ENCODE data around the gene CLDN1. TPM values are rescaled to one million over a fixed set of nuclear protein-coding genes. Genes with fewer than 3 reads are reported as not detected.

The CLDN1 gene
- total and polyA plus RNA-seq, 2 donors (not counting 1 experiment from before 2014, with no cell fraction given) = not detected

DNA sequence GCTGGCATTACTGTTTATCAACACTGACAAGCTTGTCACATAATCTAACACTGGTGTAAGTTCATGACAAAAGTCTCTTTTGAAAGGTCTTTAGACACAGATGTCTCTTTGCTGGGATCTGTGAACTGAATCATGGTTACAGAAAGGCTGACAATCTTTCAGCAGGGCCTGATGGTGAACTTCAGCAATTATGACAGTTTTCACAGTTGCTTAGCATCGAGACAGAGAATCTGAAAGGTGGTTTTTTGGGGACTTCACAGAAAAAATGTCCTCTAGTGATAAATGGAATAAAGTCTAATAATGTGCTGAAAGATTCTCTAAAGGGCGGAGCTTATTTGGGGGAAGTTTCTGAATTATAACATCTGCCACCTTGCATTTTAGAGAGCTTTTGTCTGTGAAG lies 32.3 kb downstream of the CLDN1 start:
- no peak for ATAC-seq (ENCODE audit: low read depth)
- Histone ChIP-seq H3K36me3 (replicated peaks in 1 of 2; ENCODE audit: control extremely low read depth in 1 of 2, control insufficient read depth in 1 of 2, extremely low read depth in 1 of 2, insufficient read depth in 2 of 2, low read length in 1 of 2) (no peaks in the 10 kb centered on the region), H3K9ac (ENCODE audit: low read length) (no peak overlapping the region), H3K4me1 (ENCODE audit: control insufficient read depth in 2 of 2, insufficient read depth in 2 of 2, low read length in 2 of 2) (no peaks in the 10 kb centered on the region), H3K4me2 (replicated peaks; ENCODE audit: low read depth, low read length, poor library complexity, severe bottlenecking) (no peak overlapping the region), H4K20me1 (ENCODE audit: control insufficient read depth, insufficient read depth, low read length, poor library complexity, severe bottlenecking) (no peaks in the 10 kb centered on the region), H3K79me2 (ENCODE audit: control insufficient read depth, insufficient read depth, low read length) (no peaks in the 10 kb centered on the region), H3K4me3 (ENCODE audit: control extremely low read depth in 1 of 5, extremely low read depth in 1 of 5, insufficient read depth in 1 of 5, low read depth in 2 of 5, low read length in 4 of 5) (no peak overlapping the region), H3K27me3 (replicated peaks in 1 of 4; ENCODE audit: control extremely low read depth in 1 of 4, control insufficient read depth in 3 of 4, insufficient read depth in 4 of 4, low read length in 3 of 4) (peaks cover 0 to 3% (median 0%) of the 10 kb centered on the region in 4 experiments), H3K9me3 (ENCODE audit: control extremely low read depth in 1 of 3, control insufficient read depth in 2 of 3, insufficient read depth in 1 of 3, low read length in 2 of 3) (peaks cover 0 to 13% (median 11%) of the 10 kb centered on the region in 3 donors), H3K27ac (ENCODE audit: low read length in 2 of 2) (no peak overlapping the region), H2AFZ (ENCODE audit: insufficient read depth, low read depth, low read length, poor library complexity, severe bottlenecking) (no peak overlapping the region)
- no peak for TF ChIP-seq CTCF (IDR thresholded peaks at IDR 0.05)
- TF ChIP-seq EZH2 (IDR thresholded peaks at IDR 0.05; ENCODE audit: borderline replicate concordance, insufficient read depth, low read depth, low read length, poor library complexity, severe bottlenecking) = no peak
- Mint-ChIP-seq H3K27ac (no peak overlapping the region), H3K4me1 (no peaks in the 10 kb centered on the region), H3K9me3 (ENCODE audit: insufficient read depth) (peaks cover 16% of the 10 kb centered on the region), H3K4me3 (no peak overlapping the region), H3K27me3 (no peaks in the 10 kb centered on the region)
- ChIA-PET POLR2A (no interaction called here), CTCF (no interaction called here)
- intact Hi-C loops (cut with micrococcal nuclease) = no loop called here
- no peak for DNase-seq
- WGBS (ENCODE audit: insufficient coverage) = 83% methylated on average over 1 of the region's 2 CpGs

- no peaks in the 10 kb centered on the region for H3K36me3 ChIP-seq (replicated peaks in 1 of 2; ENCODE audit: control extremely low read depth in 1 of 2, control insufficient read depth in 1 of 2, extremely low read depth in 1 of 2, insufficient read depth in 2 of 2, low read length in 1 of 2)
- TF ChIP-seq CTCF (IDR thresholded peaks at IDR 0.05) = no peak
- TF ChIP-seq EZH2 (IDR thresholded peaks at IDR 0.05; ENCODE audit: borderline replicate concordance, insufficient read depth, low read depth, low read length, poor library complexity, severe bottlenecking) = no peak
- no peak for ATAC-seq (ENCODE audit: low read depth)
- H3K79me2 ChIP-seq (ENCODE audit: control insufficient read depth, insufficient read depth, low read length) = no peaks in the 10 kb centered on the region
- Mint-ChIP-seq H3K4me1 (no peaks in the 10 kb centered on the region), H3K27ac (no peak overlapping the region), H3K9me3 (ENCODE audit: insufficient read depth) (peaks cover 16% of the 10 kb centered on the region), H3K4me3 (no peak overlapping the region), H3K27me3 (no peaks in the 10 kb centered on the region)
- H3K9ac ChIP-seq (ENCODE audit: low read length) = no peak overlapping the region
- DNase-seq = no peak
- H3K27me3 ChIP-seq (replicated peaks in 1 of 4; ENCODE audit: control extremely low read depth in 1 of 4, control insufficient read depth in 3 of 4, insufficient read depth in 4 of 4, low read length in 3 of 4) = peaks cover 0 to 3% (median 0%) of the 10 kb centered on the region in 4 experiments
- no peak overlapping the region for H3K4me2 ChIP-seq (replicated peaks; ENCODE audit: low read depth, low read length, poor library complexity, severe bottlenecking)
- CTCF ChIA-PET = no interaction called here
- no peaks in the 10 kb centered on the region for H3K4me1 ChIP-seq (ENCODE audit: control insufficient read depth in 2 of 2, insufficient read depth in 2 of 2, low read length in 2 of 2)
- H4K20me1 ChIP-seq (ENCODE audit: control insufficient read depth, insufficient read depth, low read length, poor library complexity, severe bottlenecking) = no peaks in the 10 kb centered on the region
- intact Hi-C loops (cut with micrococcal nuclease) = no loop called here
- H3K4me3 ChIP-seq (ENCODE audit: control extremely low read depth in 1 of 5, extremely low read depth in 1 of 5, insufficient read depth in 1 of 5, low read depth in 2 of 5, low read length in 4 of 5) = no peak overlapping the region
- H2AFZ ChIP-seq (ENCODE audit: insufficient read depth, low read depth, low read length, poor library complexity, severe bottlenecking) = no peak overlapping the region
- 86% methylated on average over 2 of the region's 2 CpGs for WGBS (ENCODE audit: insufficient coverage)
- peaks cover 0 to 15% (median 11%) of the 10 kb centered on the region in 3 donors for H3K9me3 ChIP-seq (ENCODE audit: control extremely low read depth in 1 of 3, control insufficient read depth in 2 of 3, insufficient read depth in 1 of 3, low read length in 2 of 3)
- H3K27ac ChIP-seq (ENCODE audit: low read length in 2 of 2) = no peak overlapping the region
- POLR2A ChIA-PET = no interaction called here
Observed at GRCh38 chr3:190288836-190289235, 33.4 kb downstream of the CLDN1 start.
